Ammon's horn (tissue), 1 donor: ENCODE results near the gene CCND2.

Experiments used
- DNase-seq: peaks from one replicate; pipeline ENCODE4 v3.0.0-alpha.2; 2016; ENCODE audit warnings: low spot score

CCND2 gene

DNA sequence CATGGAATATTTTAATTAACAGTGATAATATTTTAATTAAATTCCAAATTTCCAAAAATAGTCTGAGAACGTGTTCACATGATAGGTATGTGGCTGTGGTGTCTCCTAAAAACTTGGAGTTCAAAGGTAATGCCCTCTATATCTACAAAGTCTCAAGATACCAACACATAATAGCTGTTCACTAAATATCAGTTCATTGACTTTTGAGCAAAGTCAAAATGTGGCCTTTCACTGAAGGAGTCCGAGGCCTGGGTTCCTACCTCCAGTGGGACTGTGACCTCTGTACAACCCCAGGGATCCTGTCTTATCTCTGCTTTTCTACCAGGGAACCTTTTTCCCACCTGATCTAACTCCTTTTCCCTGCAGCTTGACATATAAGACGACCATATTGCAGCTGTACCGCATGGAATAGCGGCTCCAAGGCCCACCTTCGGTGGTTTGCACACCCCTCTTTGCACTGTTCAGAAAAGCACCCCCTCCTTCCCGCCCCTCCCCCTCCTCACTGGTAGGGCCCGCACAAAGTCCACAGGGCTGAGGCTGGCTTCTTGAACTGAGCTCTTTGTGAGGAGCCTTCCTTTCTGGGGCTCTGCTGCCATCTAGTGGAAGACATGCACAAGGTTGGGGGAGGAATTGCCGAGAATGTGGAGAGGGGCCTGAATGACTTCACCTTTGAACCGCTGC, 3.1 kb downstream of the CCND2 start:
- peak; percentile 93 for DNase-seq

DNA sequence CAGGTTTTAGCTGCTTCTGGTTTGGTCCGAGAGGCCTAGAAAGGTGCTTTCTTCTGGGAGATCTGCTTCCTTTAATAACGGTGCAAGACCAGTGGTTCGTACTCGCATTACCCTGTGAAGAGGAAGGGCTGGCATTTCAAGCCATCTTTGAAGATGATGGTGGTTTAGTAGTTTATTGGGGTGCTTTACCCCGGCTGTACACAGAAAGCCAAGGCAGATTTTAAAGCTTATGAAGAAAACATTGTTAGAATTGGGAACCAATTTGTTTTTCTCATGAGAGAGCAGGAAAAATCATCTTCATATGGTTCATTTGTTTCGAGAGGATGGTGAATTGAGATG, 3.6 kb downstream of the CCND2 start:
- no peak for DNase-seq

DNA sequence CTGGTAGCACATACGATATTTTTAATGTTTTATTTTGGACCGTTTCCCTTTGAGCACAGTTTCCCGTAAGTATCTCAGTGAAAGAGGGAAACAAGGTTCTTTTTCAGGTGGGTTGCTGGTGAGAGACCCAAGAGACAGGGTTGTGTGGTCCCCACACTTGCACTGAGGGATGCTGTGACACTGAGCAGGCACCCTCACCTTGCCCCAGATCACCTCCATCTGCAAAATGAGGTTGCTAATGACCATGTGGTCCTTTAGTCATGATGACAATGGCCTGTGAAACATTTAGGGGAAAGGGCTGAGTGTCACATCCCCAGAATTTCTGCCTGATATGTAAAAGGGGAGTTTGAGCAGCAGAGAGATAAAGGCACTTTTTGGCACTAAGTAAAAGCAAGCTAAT, 4.3 kb downstream of the CCND2 start:
- no peak for DNase-seq

DNA sequence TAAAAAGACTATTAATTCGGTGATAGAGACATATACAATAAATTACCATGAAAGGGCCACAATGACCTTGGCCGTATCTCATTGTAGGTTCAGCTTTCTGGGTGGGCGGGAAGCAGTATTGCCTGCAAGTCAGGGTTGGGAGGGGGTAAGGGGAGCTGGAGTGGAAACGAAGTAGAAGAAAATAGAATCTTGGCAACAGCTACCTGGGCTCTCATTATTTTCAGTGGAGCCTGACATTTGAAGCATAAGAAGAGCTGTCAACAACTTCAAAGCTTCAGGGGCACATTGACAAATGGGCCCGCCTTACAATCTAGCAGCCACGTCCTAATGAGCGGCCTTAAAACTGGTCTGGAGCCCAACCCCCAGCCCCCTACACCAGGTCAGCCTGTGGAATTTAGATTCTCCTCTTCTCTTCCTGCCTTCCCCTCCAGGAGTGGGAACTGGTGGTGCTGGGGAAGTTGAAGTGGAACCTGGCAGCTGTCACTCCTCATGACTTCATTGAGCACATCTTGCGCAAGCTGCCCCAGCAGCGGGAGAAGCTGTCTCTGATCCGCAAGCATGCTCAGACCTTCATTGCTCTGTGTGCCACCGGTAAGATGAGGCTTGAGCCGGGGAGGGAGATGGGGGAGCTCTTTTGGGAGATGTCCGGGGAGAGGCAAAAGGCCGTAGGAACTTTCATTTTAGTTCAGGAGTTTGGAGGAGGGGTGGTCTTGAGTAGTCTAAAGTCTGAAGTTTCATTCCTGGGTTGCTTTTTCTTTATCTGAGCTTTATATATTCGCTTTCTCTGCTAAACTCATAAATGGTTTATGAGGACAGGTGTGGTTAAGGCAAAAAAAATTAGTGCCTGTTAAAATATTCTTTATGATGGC, 5.0 kb downstream of the CCND2 start:
- DNase-seq: peak; percentile 80

DNA sequence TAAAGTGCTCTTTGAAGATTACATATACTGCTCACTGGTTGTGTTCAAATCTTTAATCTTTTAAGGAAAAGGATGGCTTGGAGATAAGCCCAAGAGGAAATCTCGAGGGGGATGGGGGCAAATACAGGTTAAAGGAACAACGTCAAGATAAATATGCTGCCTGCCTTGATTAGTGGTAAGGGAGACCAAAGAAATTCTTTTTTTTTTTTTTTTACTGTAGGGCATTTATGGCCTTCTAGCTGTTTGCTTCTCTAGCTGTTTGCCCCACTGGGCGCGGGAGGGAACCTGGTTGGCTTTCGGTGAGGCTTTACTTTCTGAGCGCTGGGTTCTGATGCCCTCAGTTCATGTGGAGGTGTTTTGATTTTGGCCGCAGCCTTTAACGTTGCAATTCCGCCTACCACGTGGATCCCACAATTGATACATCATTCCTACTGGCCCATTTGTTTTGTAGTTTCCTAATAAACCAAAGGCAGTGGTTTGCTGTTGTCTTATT, 5.7 kb downstream of the CCND2 start:
- DNase-seq: no peak

DNA sequence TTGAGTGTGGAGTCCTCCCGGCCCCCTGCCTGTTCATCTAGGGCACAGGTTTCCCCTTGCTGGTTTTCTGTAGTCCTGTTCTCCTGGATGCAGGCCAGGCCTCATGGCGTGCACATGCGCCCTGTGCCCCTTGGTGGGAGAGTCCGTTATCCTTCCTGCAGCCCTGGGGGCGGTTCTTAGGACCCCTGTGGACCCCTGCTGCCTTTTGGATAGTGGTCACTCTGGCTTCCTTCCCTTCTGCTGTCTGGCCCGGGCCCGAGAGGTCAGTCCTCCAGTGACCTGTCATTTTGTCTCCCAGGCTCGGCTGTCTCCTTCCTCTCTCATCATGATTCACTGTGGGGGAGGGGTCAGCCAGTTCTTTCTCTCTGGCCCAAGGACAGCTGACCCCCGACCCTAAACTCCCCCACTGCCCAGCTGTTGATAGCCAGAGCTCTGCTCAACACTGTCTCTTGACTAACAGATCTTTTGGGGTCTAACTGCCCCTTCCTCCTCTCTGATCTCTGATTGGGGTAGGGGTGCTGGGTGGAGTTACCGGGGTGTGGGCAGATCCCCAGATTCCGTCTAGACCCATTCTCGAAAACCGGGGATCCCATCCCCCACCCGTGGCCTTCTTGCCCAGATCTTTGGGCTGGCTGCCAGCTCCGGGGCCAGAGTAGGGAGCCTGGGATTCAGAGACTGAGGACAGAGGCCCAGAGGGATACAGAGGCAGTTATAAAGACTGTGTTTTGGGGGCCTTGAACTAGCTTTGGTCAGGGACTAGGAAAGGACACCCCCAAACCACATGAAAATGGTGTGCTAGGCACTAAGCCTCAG, 7.0 kb downstream of the CCND2 start:
- DNase-seq: no peak

DNA sequence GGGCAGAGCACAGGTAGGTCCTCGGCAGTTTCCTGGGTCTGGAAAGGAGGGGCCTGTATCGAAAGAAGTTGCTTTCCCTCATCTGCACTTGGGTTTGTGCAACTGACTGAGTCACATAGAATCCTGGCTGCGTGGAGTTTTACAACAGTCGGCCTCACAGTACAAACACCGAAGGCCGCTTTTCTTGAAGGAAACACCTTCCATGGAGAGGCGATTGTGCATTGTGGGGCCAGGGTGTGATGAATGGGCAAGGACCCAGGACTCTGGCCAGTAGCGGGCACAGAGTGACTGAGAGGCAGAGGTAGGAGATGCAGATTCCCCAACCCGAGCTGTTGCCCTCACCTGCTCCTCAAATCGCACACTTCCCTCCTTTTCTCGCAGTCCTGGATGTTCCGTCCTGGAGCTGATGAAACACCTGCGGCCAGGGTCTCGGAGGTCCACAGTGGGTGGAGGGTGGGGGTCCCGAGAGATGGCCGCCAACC, 7.7 kb downstream of the CCND2 start:
- no peak for DNase-seq

DNA sequence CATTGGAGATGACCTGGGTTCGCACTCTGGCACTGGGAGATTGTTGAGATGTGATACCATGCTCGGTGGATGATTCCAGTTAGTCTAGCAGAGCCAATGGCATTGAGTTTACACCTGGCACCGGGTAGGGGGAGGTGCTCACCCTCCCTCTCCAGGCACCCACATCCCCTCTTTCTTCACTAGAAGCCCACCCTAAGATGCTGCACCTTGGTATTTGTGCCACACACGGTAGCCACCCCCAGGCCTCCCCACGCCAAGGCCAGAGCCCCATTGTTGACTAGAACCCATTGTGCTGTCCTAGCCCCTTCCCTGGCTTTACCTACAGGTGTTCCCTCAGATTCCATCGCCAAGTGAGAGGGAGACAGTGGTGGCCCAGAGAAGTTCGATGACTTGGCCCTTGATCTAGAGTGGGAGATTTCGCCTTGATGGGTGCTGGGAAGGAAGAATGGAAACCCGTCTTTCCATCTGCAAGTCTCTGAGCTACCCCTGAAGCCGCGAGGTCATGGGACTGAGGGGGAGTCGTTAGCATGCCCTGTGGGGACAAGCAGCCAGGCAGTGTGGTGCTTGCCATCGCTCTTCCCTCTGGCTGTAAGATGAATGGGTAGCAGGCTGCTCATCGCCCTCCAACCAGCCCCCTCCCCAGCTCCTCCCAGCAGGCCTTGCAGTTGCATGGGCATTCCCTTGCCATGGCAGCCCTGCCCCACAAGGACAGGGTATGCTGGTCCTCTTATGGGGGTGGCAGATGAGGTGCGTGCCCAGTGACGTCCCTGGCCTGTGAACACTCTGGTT, 8.7 kb downstream of the CCND2 start:
- no peak for DNase-seq

DNA sequence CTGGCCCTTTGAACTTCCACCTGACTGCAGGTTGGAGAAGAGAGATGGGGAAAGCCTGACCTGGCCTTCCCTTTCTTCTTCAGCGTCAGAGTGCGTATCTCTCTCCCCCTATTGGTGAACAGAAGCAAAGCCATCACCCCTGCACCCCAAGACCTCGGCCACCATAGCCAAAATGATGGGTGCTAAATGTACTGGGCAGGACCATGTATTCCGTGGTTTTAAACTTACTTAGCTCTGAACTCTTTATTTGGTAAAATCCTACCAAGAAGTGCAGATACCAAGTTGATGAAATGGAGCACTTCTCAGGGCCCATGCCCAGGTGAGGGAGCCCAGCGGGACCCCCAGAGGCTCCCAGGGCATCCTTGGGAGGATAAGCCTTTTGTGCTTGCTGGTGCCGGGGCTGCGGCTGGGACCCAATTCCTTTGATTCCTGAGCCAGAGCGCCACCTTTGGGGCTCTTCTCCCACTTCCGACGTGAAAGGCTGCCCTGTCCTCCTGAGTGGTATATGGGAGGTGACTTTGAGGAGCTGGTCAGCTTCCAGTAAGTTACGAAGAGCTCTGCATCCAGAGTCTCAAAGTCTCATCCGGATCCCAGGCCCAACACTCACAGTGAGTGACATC, 9.4 kb downstream of the CCND2 start:
- no peak for DNase-seq

DNA sequence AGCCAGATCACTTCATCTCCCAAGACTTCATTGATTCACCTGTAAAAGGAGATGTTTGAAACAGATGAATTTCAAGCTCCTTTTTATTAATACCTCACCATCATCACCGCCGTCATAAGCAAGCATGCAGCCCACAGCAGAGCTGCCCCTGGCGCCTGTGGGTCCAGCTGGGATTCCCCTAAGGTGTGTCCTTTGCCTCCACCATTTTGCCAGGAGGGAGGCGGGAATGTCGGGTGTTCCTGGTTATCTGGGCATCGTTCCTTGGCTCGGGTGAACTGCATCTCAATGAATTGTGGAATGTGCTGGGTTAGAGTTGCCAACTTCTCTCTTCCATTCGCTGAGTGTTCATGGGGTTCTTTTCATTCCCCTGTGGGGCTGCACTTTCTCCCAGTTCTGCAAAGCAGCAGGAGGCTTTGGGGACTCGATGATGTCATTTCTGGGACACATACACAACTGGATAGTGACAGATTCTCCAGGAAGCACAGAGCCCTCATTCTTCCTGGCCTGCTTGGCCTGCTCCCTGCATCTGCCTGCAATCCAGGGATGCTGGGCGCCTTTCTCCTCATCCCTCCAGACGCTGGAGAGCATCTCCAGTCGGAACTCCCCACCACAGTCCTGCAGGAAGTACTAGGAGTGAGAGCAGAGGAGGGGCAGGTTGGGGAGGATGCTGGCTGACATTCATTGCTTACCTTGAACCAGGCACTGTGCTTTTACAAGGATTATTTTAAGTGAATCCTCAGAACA, 10.1 kb downstream of the CCND2 start:
- no peak for DNase-seq

DNA sequence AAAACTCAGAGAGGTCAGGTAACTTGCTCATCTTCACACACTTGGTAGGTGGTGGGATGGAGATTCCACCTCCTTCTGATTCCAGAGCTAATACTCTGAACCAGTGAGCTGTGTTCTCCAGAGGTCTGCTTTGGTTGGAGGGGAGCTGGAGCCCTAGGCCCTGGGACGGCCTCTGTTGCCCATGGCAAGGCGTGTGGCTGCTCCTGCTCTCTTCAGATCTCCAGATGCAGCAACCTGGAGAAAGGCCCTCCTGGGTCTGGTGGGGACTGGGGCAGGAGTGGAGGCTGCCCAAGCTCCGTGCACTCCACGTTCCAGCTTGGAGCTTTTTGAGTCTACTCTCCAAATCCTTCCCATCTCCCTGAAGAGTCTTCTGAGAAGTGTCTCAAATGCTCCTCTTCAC, 10.7 kb downstream of the CCND2 start:
- no peak for DNase-seq

DNA sequence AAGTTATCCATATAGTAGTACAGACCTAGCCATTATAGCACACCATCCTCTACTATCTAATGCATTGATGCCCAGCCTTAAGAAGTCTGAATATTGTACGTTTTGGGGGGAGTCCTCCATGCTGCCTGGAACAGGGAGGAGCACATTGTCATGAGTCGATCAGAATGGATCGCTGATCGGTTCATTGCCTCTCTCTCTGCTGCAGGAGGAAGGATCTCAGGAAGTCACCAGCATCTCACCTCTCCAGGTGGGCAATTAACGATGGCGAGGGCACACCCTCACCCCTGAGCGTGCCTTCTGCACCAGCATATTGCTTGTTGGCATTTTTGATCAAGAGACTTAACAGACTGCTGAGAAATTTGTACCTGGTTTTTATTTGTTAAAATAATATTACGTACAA, 11.5 kb downstream of the CCND2 start:
- no peak for DNase-seq

DNA sequence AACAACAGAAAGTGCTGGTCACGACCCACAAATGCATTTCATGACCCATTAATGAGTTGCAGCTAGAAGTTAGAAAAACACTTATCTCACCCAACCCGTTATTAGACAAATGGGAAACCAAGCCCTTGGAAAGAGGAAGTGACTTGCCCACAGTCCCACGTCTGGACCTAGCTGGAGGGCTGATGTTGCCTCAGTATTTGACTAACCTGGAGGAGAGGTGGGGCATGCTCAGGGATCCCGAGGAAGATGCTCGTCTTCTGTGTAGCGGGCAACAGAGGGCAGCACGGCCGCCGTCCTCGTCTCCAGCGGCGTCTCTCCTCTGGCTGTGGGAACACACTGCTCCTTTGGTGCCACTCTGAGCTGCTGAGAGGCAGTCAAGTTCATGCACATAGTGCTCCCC, 12.7 kb downstream of the CCND2 start:
- DNase-seq: no peak

DNA sequence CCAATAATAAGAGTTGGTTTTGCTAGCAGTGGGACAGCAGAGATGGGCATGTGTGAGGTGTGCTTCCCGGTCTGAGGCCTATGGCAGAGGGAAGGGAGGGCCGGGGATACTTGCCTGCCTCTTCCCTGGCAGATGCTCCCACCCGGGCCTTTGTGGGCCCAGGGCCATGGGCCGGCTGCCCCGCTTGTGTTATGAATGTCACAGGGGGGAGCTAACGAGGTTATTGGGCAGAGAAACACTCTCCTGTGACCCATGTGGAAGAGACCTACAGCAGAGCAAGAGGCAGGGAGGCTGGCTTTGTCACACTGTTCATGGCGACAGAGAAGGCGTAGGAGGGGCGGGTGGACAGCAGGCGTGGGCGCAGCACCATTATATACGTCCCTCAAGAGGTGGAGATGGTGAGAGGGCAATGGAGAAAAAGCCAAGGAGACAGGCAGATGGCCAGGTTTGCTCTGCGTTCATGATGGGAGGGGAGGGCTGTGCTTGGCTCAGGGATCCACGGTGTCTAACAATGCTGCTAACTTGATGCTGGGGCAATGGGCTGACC, 13.3 kb downstream of the CCND2 start:
- DNase-seq: no peak

DNA sequence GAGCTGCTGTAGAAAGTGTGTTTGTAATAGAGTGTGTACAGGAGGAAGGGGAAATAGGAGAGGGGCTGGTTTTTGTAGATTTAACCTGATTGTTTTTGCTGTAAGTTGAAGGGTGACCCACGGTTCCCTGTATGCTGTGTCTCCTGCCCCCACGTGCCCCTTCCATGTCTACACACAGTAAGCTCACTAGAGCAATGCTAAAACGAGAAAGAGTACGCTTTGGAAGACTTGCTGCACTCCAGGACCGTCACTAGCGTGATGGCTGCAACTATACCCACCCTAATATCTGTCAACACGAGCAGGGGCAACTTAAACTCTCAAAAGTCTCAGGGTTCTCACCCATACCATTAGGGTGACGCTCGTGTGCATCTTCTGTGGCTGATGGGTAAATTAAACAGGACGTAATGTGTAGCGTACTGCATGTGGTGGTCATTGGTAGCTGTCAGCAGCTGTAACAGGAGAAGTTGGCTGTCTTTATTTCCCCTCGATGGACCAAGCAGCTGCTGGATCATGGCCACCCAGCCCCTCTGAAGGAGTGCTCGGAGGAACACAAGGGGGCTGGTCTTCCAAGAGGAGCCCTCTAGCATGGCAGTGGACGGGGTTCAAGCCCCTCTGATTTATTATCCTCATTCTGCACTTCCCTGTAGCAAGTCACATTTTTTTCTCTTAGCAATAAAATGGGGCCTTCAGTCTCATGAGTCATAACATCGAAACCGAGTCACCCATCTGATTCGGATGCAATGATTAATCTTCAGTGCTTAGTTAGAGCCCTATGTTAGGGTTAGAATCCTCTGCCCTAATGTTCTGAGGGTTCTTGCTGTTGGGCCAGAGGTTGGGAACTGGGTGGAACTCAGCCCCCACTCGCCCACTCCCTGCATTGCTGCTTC, 14.0 kb downstream of the CCND2 start:
- no peak for DNase-seq

DNA sequence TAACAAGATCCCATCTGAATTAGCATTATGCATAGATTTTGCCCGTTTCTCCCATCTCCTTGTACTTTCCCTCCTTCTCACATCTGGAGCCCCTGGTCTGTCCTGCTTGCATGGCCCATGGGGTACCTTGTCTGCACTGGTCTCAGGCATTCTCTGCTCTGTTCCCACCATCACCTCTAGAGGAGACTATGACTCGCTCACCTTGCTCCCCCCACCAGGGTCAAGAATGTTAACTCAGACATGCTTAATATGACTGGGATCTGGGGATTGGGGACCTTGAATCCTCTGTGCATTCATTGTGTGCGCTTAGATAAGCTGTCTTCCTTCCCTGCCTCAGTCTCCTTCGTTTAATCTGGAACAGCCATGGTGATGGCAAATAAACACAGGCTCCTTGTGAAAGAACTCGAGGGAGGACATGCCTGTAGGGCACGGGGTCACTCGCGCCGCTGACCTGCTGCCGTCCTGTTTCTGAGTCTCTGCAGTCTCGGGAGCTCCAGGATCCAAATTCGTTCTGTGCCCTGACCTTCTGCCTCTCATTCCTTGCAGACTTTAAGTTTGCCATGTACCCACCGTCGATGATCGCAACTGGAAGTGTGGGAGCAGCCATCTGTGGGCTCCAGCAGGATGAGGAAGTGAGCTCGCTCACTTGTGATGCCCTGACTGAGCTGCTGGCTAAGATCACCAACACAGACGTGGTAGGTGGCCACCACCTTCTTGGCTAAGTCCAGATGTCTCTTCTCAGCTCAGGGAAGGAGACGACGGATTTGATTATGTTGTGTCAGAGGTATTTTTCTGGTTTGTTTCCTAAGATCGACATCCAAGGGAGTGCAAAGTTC, 15.0 kb downstream of the CCND2 start:
- DNase-seq: no peak

DNA sequence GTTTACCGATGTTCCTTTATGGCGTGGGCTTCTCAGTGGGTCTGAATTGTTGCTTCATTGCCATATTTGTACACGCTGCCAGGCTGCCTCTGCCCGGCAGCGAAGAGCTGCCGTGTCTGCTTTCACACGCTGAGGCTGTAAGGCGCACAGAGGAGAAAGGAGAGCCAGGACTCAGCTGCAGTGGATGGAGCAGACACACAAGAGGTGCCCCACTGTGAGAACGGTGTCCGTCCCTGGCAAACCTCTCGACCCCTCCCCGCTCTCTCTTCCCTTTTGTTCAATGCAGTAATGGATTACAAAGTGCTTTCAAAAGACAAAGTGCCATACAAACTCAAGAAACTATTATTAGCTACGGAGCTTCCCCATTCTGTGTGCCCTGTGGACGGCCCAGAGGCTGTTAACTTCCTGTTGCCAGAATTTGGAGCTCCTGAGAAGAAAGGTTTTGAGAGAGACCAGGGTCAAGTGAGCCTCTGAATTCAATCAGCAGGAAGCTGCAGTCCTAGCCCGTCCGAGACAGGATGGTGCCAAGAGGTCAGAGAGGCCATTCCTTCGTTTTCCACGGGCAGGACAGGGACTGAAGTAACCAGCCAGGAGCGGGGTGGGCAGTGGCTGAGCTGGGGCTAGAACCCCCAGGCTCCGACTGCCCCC, 15.8 kb downstream of the CCND2 start:
- DNase-seq: no peak
